ENCODE data around the gene GRM8. TPM values are rescaled to one million over a fixed set of nuclear protein-coding genes. Genes with fewer than 3 reads are reported as not detected.

GRM8 gene
- polyA plus RNA-seq, 1 donor from 2014 or later: not detected

GRCh38 chr7:126702242-126703016, 550.3 kb downstream of the GRM8 start:
- H3K4me1 Mint-ChIP-seq: peaks cover 13 to 22% (median 18%) of the 10 kb centered on the region in 3 donors
- H3K27ac Mint-ChIP-seq: no peak overlapping the region
- no peak overlapping the region for H3K4me3 Mint-ChIP-seq
- H3K27me3 Mint-ChIP-seq: no peaks in the 10 kb centered on the region
- no peaks in the 10 kb centered on the region for H3K36me3 Mint-ChIP-seq
- peaks cover 0 to 5% (median 4%) of the 10 kb centered on the region in 3 donors for H3K9me3 Mint-ChIP-seq

GRCh38 chr7:126700807-126701604, 551.7 kb downstream of the GRM8 start:
- Mint-ChIP-seq H3K4me3 (peak overlapping the region in 1 of 4 donors; percentile 27), H3K9me3 (peaks cover 0 to 4% (median 2%) of the 10 kb centered on the region in 3 donors), H3K27ac (no peak overlapping the region), H3K27me3 (no peaks in the 10 kb centered on the region), H3K36me3 (no peaks in the 10 kb centered on the region), H3K4me1 (peaks cover 24 to 28% (median 25%) of the 10 kb centered on the region in 3 donors)

- no peaks in the 10 kb centered on the region for H3K27me3 Mint-ChIP-seq
- H3K4me1 Mint-ChIP-seq: peaks cover 25 to 36% (median 29%) of the 10 kb centered on the region in 3 donors
- peak overlapping the region in 1 of 3 donors; percentile 25 for H3K27ac Mint-ChIP-seq
- peaks cover 0 to 2% (median 0%) of the 10 kb centered on the region in 3 donors for H3K9me3 Mint-ChIP-seq
- peak overlapping the region in 2 of 4 donors; percentile 44 to 79 for H3K4me3 Mint-ChIP-seq
- H3K36me3 Mint-ChIP-seq: no peaks in the 10 kb centered on the region
Observed at GRCh38 chr7:126699707-126700106, 553.0 kb downstream of the GRM8 start.

- Mint-ChIP-seq H3K27me3 (no peaks in the 10 kb centered on the region), H3K4me1 (peaks cover 25 to 36% (median 29%) of the 10 kb centered on the region in 3 donors), H3K4me3 (peak overlapping the region in 1 of 4 donors; percentile 41), H3K27ac (no peak overlapping the region), H3K9me3 (peaks cover 0 to 2% (median 0%) of the 10 kb centered on the region in 3 donors), H3K36me3 (no peaks in the 10 kb centered on the region)
Observed at GRCh38 chr7:126698909-126699308, 553.8 kb downstream of the GRM8 start.

GRCh38 chr7:126698446-126698845, 554.3 kb downstream of the GRM8 start:
- H3K4me3 Mint-ChIP-seq: no peak overlapping the region
- no peaks in the 10 kb centered on the region for H3K36me3 Mint-ChIP-seq
- peaks cover 0 to 2% (median 0%) of the 10 kb centered on the region in 3 donors for H3K9me3 Mint-ChIP-seq
- H3K4me1 Mint-ChIP-seq: peaks cover 25 to 36% (median 29%) of the 10 kb centered on the region in 3 donors
- H3K27me3 Mint-ChIP-seq: no peaks in the 10 kb centered on the region
- no peak overlapping the region for H3K27ac Mint-ChIP-seq

GRCh38 chr7:126696256-126697038, 556.3 kb downstream of the GRM8 start:
- Mint-ChIP-seq H3K27me3 (no peaks in the 10 kb centered on the region), H3K27ac (peak overlapping the region in 2 of 3 donors; percentile 26 to 78), H3K4me3 (peak overlapping the region in 3 of 4 donors; percentile 28 to 79 (median 67)), H3K4me1 (peaks cover 20 to 31% (median 27%) of the 10 kb centered on the region in 3 donors), H3K9me3 (no peaks in the 10 kb centered on the region), H3K36me3 (peaks cover 1% of the 10 kb centered on the region)

GRCh38 chr7:126690848-126691751, 561.6 kb downstream of the GRM8 start:
- Mint-ChIP-seq H3K27me3 (peaks cover 2% of the 10 kb centered on the region), H3K27ac (no peak overlapping the region), H3K4me1 (peaks cover 0 to 8% (median 6%) of the 10 kb centered on the region in 3 donors), H3K36me3 (peaks cover 1% of the 10 kb centered on the region), H3K9me3 (no peaks in the 10 kb centered on the region), H3K4me3 (no peak overlapping the region)

- Mint-ChIP-seq H3K4me1 (peaks cover 0 to 2% (median 1%) of the 10 kb centered on the region in 3 donors), H3K9me3 (no peaks in the 10 kb centered on the region), H3K4me3 (no peak overlapping the region), H3K36me3 (peaks cover 1% of the 10 kb centered on the region), H3K27me3 (peaks cover 2% of the 10 kb centered on the region), H3K27ac (no peak overlapping the region)
Observed at GRCh38 chr7:126690104-126690503, 562.6 kb downstream of the GRM8 start.

GRCh38 chr7:126689037-126689436, 563.7 kb downstream of the GRM8 start:
- Mint-ChIP-seq H3K4me1 (peaks cover 0 to 1% (median 0%) of the 10 kb centered on the region in 3 donors), H3K4me3 (no peak overlapping the region), H3K27me3 (peaks cover 2% of the 10 kb centered on the region), H3K27ac (no peak overlapping the region), H3K9me3 (no peaks in the 10 kb centered on the region), H3K36me3 (peaks cover 1% of the 10 kb centered on the region)

GRCh38 chr7:126686474-126686873, 566.3 kb downstream of the GRM8 start:
- H3K4me3 Mint-ChIP-seq: no peak overlapping the region
- H3K27me3 Mint-ChIP-seq: peaks cover 2% of the 10 kb centered on the region
- peaks cover 0 to 1% (median 0%) of the 10 kb centered on the region in 3 donors for H3K9me3 Mint-ChIP-seq
- no peak overlapping the region for H3K27ac Mint-ChIP-seq
- H3K36me3 Mint-ChIP-seq: peaks cover 1% of the 10 kb centered on the region
- H3K4me1 Mint-ChIP-seq: peaks cover 0 to 1% (median 0%) of the 10 kb centered on the region in 3 donors

GRCh38 chr7:126685596-126685995, 567.1 kb downstream of the GRM8 start:
- Mint-ChIP-seq H3K4me3 (no peak overlapping the region), H3K27ac (no peak overlapping the region), H3K27me3 (peaks cover 2% of the 10 kb centered on the region), H3K4me1 (peaks cover 0 to 1% (median 0%) of the 10 kb centered on the region in 3 donors), H3K36me3 (peaks cover 1% of the 10 kb centered on the region), H3K9me3 (peaks cover 0 to 1% (median 0%) of the 10 kb centered on the region in 3 donors)

GRCh38 chr7:126685018-126685573, 567.6 kb downstream of the GRM8 start:
- Mint-ChIP-seq H3K9me3 (peaks cover 0 to 1% (median 0%) of the 10 kb centered on the region in 3 donors), H3K36me3 (peaks cover 1% of the 10 kb centered on the region), H3K27ac (no peak overlapping the region), H3K4me1 (peaks cover 0 to 1% (median 0%) of the 10 kb centered on the region in 3 donors), H3K4me3 (no peak overlapping the region), H3K27me3 (peaks cover 2% of the 10 kb centered on the region)

GRCh38 chr7:126682176-126682575, 570.6 kb downstream of the GRM8 start:
- peaks cover 1% of the 10 kb centered on the region for H3K36me3 Mint-ChIP-seq
- H3K9me3 Mint-ChIP-seq: peaks cover 0 to 1% (median 0%) of the 10 kb centered on the region in 3 donors
- no peaks in the 10 kb centered on the region for H3K27me3 Mint-ChIP-seq
- no peak overlapping the region for H3K27ac Mint-ChIP-seq
- no peaks in the 10 kb centered on the region for H3K4me1 Mint-ChIP-seq
- H3K4me3 Mint-ChIP-seq: no peak overlapping the region

Data from IgD-negative memory B cell (primary cell).